HFF-Myc (cell line): ENCODE measurements around the gene SUGP1.

ENCODE experiments used
- DNase-seq: peaks from one replicate; pipeline ENCODE4 v3.0.0-alpha.2; 2011; ENCODE audit warnings: low read depth; ENCODE audit errors: extremely low read depth
- H3K4me3 ChIP-seq: replicated peaks from 2 replicates; pipeline ENCODE4 v1.5.1; 2011; ENCODE audit warnings: low read depth, mild to moderate bottlenecking, control low read depth, low read length
- TF ChIP-seq, protein P1 (sequence below): IDR thresholded peaks from 2 replicates; pipeline ENCODE4 v1.5.1; 2012; ENCODE audit warnings: mild to moderate bottlenecking, low read depth, low read length, control low read depth; ENCODE audit errors: missing control alignments

The SUGP1 gene, protein sequence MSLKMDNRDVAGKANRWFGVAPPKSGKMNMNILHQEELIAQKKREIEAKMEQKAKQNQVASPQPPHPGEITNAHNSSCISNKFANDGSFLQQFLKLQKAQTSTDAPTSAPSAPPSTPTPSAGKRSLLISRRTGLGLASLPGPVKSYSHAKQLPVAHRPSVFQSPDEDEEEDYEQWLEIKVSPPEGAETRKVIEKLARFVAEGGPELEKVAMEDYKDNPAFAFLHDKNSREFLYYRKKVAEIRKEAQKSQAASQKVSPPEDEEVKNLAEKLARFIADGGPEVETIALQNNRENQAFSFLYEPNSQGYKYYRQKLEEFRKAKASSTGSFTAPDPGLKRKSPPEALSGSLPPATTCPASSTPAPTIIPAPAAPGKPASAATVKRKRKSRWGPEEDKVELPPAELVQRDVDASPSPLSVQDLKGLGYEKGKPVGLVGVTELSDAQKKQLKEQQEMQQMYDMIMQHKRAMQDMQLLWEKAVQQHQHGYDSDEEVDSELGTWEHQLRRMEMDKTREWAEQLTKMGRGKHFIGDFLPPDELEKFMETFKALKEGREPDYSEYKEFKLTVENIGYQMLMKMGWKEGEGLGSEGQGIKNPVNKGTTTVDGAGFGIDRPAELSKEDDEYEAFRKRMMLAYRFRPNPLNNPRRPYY

DNA sequence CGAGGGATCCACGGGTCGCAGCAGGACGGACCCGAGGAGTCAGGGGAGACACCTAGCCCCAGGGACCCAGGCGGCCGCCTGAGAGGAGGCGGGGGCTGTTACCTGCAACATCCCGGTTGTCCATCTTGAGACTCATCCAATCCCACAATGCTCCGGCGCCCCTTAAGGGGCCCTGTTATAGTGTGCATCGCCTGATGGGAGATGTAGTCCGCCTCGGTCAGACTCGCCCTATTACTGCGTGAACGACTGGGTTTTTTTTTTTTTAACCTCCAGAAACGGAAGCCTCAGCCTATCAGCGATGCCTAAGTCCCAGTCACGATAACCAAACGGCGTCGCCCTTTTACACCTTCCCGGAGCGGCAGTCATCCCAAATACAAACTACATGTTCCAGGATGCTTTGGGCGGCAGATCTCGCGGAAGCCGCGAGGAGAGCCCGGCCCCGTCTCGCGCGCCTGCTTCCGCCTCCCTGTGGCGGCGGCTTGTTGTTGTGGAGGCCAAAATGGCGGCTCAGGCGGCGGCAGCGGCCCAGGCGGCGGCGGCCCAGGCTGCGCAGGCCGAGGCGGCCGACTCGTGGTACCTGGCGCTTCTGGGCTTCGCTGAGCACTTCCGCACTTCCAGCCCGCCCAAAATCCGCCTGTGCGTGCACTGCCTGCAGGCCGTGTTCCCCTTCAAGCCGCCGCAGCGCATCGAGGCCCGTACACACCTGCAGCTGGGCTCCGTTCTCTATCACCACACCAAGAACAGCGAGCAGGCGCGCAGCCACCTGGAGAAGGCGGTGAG, at the start of gene SUGP1, which contains the start of gene MAU2:
Gene SUGP1 (minus strand): TSS at position 149 of the 780 bp plus-strand sequence. CDS start 13 bp downstream, at position 136.
Gene MAU2 (plus strand): TSS at position 469 of the 780 bp plus-strand sequence. CDS start 31 bp downstream, at position 500.
- peak; percentile 82 for DNase-seq
- TF ChIP-seq, protein P1, sequence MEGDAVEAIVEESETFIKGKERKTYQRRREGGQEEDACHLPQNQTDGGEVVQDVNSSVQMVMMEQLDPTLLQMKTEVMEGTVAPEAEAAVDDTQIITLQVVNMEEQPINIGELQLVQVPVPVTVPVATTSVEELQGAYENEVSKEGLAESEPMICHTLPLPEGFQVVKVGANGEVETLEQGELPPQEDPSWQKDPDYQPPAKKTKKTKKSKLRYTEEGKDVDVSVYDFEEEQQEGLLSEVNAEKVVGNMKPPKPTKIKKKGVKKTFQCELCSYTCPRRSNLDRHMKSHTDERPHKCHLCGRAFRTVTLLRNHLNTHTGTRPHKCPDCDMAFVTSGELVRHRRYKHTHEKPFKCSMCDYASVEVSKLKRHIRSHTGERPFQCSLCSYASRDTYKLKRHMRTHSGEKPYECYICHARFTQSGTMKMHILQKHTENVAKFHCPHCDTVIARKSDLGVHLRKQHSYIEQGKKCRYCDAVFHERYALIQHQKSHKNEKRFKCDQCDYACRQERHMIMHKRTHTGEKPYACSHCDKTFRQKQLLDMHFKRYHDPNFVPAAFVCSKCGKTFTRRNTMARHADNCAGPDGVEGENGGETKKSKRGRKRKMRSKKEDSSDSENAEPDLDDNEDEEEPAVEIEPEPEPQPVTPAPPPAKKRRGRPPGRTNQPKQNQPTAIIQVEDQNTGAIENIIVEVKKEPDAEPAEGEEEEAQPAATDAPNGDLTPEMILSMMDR = peak; percentile 22
- peak within 1 kb of the TSS; percentile 96 for H3K4me3 ChIP-seq

DNA sequence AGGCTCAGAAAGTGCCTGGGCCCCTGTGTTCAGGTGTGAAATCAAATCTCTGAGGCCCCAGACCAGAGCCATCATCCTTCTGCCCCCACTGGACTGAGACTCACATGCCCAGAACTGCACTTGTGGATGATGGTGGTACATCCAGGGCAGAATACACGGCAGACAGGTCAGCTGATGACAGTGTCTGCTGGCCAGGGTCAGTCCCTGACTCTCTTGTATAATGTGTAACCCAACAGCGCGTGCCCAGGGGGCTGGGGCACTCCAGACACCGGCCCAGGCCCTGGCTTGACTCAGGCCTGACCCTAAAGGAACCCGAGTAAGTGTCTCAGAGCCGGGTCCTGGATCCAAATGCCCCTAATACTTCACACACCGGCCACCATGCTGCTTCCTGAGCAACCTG, 47.8 kb upstream of the SUGP1 start:
- TF ChIP-seq, protein P1 = no peak
- no peak for DNase-seq
- no peak overlapping the region for H3K4me3 ChIP-seq

DNA sequence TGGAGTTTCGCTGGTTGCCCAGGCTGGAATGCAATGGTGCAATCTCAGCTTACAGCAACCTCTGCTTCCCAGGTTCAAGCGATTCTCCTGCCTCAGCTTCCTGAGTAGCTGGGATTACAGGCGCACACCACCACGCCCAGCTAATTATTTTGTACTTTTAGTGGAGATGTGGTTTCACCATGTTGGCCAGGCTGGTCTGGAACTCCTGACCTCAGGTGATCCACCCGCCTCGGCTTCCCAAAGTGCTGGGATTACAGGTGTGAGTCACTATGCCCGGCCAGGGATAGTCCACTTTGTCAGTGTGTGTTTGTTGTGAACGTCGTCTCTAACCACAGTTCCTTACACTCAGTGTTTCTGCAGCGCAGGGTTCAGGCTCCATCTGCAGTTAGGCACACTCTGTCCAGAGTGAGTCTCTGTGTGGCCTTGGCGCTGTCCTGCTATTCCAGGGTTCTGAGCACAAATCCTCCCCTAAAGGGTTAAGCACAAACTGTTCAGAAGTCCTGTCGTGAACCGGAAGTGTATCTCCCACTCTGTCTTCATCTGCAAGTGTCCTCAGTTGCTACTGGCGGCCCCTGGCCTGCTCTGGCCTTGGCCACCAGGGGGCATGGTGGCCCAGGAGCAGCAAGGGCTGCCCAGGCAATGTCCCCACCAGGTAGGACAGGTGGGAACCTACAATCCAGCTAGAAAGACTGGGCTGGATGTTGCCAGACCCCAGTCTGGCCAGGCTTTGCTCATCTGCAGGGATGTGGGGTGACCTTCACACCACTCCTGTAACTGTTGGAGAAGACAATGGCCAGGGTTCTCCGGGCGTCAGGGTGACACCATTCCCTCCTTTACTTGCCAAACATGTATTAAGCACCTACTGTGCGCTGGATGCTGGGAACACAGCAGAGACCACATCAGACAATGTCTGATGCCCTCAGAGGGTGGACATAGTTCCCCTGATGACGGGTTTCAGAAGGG, 46.4 kb upstream of the SUGP1 start:
- DNase-seq = no peak
- TF ChIP-seq, protein P1 = peak; percentile 96
- H3K4me3 ChIP-seq = no peak overlapping the region

DNA sequence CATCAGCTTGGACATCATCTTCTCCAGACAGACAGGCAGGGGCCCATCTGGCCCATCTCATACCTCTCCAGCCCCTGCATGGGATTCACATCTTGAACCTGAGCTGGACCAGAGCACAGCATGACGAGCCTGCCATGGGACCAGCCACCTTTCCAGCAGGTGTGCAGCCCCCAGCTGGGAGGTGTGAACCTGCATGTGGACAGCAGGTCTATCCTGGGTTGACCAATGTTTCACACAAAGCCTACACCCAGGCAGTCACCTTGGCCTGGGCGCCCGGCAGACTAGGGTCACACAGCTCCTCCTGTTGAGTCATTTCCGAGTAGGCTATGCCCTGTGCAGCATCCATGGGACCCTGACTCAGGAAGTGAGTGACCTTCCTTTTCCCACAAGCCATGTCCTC, 41.8 kb upstream of the SUGP1 start:
- no peak overlapping the region for H3K4me3 ChIP-seq
- TF ChIP-seq, protein P1 = no peak
- DNase-seq = no peak

DNA sequence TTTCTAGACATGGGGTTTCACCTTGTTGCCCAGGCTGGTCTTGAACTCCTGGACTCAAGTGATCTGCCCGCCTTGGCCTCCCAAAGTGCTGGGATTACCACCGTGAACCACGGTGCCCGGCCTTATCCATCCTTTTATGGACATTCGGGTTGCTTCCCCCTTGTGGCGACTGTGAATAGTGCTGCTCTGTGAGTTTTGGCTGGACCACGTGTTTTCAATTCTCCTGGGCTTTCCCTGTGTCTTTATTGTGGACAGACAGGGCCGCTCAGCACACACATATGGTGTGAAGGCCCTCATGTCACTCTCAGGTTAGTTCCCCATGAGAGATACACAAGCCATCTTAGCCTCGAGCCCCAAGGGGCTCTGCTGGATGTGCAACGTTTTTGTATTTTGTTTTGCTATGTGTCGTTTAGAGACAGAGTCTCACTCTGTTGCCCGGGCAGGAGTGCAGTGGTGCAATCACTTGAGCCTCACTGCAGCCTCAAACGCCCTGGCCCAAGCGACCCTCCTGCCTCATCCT, 40.8 kb upstream of the SUGP1 start:
- DNase-seq = peak; percentile 92
- TF ChIP-seq, protein P1 = peak; percentile 82
- H3K4me3 ChIP-seq = no peak overlapping the region
